GM19099 (cell line): ENCODE results near the gene RC3H1.

Experiments used
- POLR2A ChIP-seq: IDR thresholded peaks from 3 replicates; pipeline ENCODE4 v1.6.1; 2011; ENCODE audit warnings: low read depth; ENCODE audit not compliant: insufficient read length; ENCODE audit errors: extremely low read depth

RC3H1 gene

GRCh38 chr1:173917149-173917548, 105.0 kb downstream of the RC3H1 start, which contains the start of gene SERPINC1:
Gene SERPINC1 (minus strand): TSS chr1:173917327. CDS start chr1:173917259, 68 bp downstream.
- no peak for TF ChIP-seq POLR2A

- TF ChIP-seq POLR2A: no peak
These were observed 105.5 kb downstream of the RC3H1 start for GRCh38 chr1:173916667-173917066.

- TF ChIP-seq POLR2A: no peak
These were observed 106.6 kb downstream of the RC3H1 start for GRCh38 chr1:173915596-173915995.

DNA sequence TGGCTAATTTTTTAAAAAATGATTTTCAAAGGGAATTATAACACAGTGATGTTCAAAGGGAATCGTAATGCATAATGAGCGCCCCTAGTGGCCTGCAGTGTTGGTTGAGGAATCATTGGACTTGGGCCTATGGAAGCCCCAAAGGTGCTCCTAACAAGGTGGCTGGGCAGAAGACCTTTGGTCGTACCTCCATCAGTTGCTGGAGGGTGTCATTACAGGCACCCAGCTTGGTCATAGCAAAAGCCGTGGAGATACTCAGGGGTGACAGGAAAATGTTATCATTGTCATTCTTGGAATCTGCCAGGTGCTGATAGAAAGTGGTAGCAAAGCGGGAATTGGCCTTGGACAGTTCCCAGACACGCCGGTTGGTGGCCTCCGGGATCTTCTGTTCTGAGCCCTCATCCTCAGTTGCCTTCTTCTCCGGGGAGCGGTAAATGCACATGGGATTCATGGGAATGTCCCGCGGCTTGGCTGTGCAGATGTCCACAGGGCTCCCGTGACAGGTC, 107.7 kb downstream of the RC3H1 start:
- TF ChIP-seq POLR2A: no peak

GRCh38 chr1:173913111-173913510, 109.0 kb downstream of the RC3H1 start:
- no peak for TF ChIP-seq POLR2A

DNA sequence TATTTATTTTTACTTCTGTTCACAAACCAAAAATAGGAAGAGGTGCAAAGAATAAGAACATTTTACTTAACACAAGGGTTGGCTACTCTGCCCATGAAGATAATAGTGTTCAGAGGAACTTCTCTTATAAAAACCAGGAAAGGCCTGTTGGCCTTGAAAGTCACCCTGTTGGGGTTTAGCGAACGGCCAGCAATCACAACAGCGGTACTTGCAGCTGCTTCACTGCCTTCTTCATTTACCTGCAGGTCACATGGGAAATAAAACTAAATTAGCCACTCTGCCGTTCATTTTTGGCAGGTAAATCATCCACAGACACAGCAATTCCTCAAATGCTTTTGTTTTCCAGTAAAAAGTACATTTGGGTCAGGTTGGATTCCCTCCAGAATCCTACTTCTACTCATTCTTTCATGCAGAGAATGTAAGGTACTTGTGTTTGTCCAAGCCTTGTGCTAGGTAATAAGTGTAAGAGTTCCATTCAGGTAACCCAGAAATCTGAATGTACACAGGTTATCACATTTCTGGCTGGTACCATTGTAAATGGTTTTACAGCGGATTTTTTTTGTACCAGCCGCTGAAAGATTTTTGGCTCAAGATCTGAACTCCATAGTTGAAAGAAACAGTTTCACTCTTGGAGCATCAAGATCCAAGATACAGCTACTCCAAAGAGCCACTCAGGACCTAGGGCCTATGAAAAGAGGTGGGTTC, 118.2 kb downstream of the RC3H1 start:
- no peak for TF ChIP-seq POLR2A

GRCh38 chr1:173900992-173901391, 121.2 kb downstream of the RC3H1 start:
- no peak for TF ChIP-seq POLR2A

DNA sequence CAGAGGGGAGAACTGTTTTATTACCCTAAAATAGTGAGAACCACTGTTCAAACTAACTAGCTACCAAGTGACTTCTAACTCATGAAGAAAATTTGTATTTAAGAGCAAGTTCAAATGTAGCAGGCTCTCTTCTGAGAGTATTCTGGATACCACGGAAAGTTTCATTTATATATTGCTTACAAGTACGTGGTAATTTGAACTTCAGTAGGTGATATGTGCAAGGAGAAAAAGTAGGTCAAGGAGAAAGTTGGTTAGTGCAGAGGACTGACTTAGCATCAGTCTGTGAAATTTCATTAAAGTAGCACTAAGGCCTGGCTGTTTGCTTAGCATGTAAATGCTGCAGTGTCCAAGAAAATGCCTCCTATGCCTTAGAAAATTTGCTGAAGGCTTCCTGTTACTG, 121.7 kb downstream of the RC3H1 start:
- no peak for TF ChIP-seq POLR2A

GRCh38 chr1:173894189-173894588, 128.0 kb downstream of the RC3H1 start:
- no peak for TF ChIP-seq POLR2A

- no peak for TF ChIP-seq POLR2A
These were observed 128.5 kb downstream of the RC3H1 start for GRCh38 chr1:173893611-173894010.

DNA sequence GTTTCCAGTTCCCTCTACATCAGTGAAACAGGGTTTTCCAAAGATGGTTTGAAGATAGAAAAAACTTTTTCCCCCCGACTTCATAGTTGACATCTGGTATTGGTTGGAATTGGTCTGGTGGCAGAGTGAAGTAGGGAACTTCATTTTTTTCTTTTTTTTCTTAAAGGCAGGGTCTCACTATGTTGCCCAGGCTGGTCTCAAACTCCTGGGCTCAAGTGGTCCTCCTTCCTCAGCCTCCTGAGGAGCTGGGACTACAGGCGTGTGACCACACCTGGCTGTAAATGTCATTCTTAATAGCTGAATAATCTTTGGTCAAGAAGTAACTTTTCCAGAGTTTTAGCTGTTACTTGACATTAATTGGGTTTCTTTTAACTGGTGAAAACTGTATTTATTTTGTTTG, 132.3 kb downstream of the RC3H1 start:
- no peak for TF ChIP-seq POLR2A

DNA sequence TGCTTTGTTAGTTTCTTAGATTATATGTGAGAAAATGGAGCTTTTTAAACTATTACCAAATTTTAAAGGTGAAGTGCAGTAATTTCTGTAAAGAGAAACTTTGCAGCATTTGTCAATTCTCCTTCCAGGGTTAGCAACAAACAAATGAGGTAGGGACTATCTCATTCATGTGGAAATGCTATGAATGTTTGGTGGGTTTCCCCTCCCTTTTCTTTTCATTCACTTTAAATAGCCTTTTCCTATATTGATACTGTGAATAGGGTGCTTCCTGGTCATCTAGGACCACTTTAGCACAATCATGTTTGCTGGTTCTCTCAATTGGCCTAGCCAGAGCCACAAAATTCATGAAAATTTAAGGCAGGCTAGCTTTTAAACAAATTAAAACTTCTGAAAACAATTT, 133.4 kb downstream of the RC3H1 start:
- TF ChIP-seq POLR2A: no peak

DNA sequence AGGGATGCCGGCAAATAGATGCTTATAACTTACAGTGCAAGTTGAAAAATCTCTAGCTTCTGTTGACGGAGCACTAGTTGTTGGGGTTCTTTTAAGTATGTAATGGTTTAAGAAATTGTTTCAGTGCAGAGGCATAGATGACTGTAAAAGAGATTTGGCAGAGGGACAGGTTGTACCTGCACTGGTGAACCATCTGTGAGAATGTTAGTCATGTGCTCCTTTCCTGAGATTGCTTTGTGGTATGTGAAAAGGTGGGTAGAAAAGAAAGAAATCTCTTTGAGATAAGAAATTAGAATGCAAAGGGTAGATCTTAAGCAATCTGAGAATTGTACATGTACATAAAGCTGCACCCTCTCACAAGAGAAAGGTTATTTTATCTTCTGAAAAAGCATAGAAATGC, 134.5 kb downstream of the RC3H1 start:
- no peak for TF ChIP-seq POLR2A

DNA sequence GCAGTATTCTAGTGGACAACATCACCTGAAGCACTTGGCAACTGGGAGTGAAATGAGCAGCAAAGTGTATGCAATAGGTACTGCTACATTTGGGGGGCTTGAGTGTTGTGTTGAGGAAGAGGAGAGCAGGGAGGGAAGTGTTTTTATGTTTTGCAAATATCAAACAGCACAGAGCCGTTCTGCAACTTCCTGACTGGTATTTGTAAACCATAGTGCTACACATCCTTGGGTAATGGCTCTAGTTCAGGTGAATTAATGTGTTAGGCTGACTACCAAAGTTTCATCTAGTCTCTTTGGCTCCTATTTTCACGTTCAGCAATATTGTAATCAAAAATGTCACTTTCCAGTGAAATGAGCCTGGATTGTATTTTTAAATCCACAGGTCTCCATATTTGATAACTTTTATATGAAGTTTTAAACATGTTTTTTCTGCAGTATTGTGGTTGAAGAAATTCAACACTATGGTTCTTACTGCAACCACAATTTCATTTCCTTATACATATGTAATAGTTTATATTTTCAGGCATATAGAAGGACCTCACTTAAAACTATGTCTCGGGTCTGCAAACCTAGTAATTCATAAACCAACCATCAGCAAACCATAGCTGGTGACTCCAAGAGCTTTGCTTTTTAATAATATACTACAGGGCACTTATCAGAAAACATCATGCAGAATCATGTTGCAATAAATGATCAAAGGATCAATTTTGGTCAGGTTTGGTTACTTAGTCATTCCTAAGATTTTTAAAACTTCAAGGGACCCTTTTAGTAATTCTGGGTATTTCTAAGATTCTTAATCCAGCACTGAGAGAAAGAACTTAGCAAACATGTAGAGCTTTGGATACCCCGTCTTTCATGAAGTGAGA, 135.2 kb downstream of the RC3H1 start:
- TF ChIP-seq POLR2A: no peak

GRCh38 chr1:173884701-173885100, 137.5 kb downstream of the RC3H1 start:
- TF ChIP-seq POLR2A: no peak
